NCI-H187 (cell line): ENCODE results near the gene USPL1.

Source experiments
- DNase-seq, 2 experiments: peaks; one replicate each; lab custom pipeline; 2025; lab: John Stamatoyannopoulos, UW

Gene USPL1

GRCh38 chr13:30696278-30697176 is 78.8 kb downstream of the USPL1 start:
- DNase-seq, result no peak

- DNase-seq, result no peak
Measured at GRCh38 chr13:30697177-30697953, 79.6 kb downstream of the USPL1 start.

DNA sequence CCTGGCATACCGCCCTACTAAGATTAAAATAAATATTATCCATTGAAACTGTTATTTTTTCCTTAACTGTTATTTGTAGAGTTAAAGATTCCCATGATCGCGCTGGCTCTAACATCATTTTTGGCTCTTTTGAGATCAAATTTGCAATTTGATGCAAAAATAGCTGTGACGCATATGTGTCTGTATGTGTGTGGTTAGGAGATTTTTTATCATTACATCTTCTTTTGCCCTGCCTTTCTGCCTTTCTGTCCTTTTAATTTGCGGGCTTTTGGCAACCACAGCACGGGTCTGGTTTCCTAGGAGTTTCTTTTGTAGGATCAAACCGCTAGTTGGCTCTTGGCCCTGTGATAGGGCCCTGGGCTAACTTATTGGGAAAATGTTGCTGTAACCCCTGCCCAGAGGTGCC is 80.3 kb downstream of the USPL1 start:
- no peak for DNase-seq

GRCh38 chr13:30698488-30699005 is 80.8 kb downstream of the USPL1 start:
- DNase-seq, result no peak

GRCh38 chr13:30700364-30700763 is 82.6 kb downstream of the USPL1 start:
- no peak for DNase-seq

- DNase-seq, result no peak
Measured at GRCh38 chr13:30702006-30702405, 84.3 kb downstream of the USPL1 start.

GRCh38 chr13:30704596-30704995 is 86.9 kb downstream of the USPL1 start:
- DNase-seq, result no peak

DNA sequence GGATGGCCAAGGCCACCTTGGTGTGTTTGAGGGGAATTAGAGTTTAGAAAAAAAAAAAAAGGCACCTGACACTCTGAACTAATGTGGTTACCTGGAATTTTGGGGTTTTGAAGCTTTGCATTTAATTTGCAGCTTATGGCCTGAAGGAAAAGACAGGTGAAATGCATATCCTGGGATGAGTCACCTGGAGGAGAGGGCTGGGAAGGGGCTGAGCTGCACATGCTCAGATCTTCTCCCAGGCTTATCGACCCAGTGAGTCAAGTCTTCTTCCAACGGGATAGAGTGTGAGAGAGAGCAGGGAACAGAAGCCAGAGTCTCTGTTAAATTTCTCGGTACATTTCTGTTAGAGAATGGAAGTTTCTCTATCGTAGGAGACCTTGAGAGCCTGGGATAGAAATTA is 88.0 kb downstream of the USPL1 start:
- no peak for DNase-seq

- no peak for DNase-seq
Measured at GRCh38 chr13:30708541-30708940, 90.8 kb downstream of the USPL1 start.
